Mucosa of rectum (tissue), 2 donors: ENCODE data around the gene KIAA1549.

Source experiments
- H3K27ac ChIP-seq, 2 donors: one replicate each; pipeline ENCODE4 v1.7.0; 2013; ENCODE audit warnings: inconsistent platforms in 2 of 2, low read depth in 2 of 2, low read length in 2 of 2
- H3K27me3 ChIP-seq, 2 donors: one replicate each; pipeline ENCODE4 v1.7.0; 2013; ENCODE audit warnings: low read length in 2 of 2; ENCODE audit not compliant: control insufficient read depth in 2 of 2, insufficient read depth in 2 of 2
- H3K36me3 ChIP-seq, 2 donors: one replicate each; pipeline ENCODE4 v1.7.0; 2013; ENCODE audit warnings: low read length in 2 of 2; ENCODE audit not compliant: control insufficient read depth in 2 of 2, insufficient read depth in 2 of 2
- H3K4me1 ChIP-seq, 2 donors: one replicate each; pipeline ENCODE4 v1.7.0; 2013; ENCODE audit warnings: low read length in 2 of 2, mild to moderate bottlenecking in 1 of 2; ENCODE audit not compliant: control insufficient read depth in 2 of 2, insufficient read depth in 2 of 2
- H3K4me3 ChIP-seq, 2 donors: one replicate each; pipeline ENCODE4 v1.7.0; 2013; ENCODE audit warnings: low read length in 2 of 2
- H3K9ac ChIP-seq, 2 donors: one replicate each; pipeline ENCODE4 v1.7.0; 2013; ENCODE audit warnings: low read length in 2 of 2, low read depth in 1 of 2, mild to moderate bottlenecking in 1 of 2
- H3K9me3 ChIP-seq, 2 donors: one replicate each; pipeline ENCODE4 v1.7.0; 2013; ENCODE audit warnings: low read length in 2 of 2; ENCODE audit not compliant: control insufficient read depth in 2 of 2
- donor health status: healthy.
- donor health status: Normal muscosa, but diverticular disease.

The KIAA1549 gene

GRCh38 chr7:138864667-138865066 is 116.5 kb downstream of the KIAA1549 start:
- H3K4me1 ChIP-seq = no peaks in the 10 kb centered on the region
- H3K9me3 ChIP-seq = no peaks in the 10 kb centered on the region
- no peak overlapping the region for H3K27ac ChIP-seq
- H3K9ac ChIP-seq = no peak overlapping the region
- H3K4me3 ChIP-seq = no peak overlapping the region
- H3K27me3 ChIP-seq = no peaks in the 10 kb centered on the region
- H3K36me3 ChIP-seq = no peaks in the 10 kb centered on the region

DNA sequence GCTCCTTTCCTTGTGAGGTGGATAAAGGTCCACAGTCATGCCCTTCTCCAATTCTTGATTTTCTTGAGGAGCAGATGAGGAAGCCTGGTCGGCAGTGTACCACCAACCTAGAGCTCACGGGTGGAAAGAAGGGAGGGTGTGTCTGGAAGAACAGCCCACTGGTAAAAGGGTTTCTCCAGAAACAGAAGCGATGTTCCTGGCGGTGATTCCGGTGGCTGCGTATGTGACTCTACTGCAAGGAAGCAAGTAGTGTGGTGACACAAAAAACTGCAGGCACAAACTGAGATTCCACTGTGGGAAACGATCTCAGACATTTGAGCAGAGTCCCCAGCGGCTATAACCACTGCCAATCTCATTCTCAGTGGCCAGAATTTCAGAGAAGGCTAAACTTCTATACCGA is 117.3 kb downstream of the KIAA1549 start:
- Histone ChIP-seq H3K27ac (no peak overlapping the region), H3K36me3 (no peaks in the 10 kb centered on the region), H3K4me1 (no peaks in the 10 kb centered on the region), H3K9ac (no peak overlapping the region), H3K4me3 (no peak overlapping the region), H3K9me3 (no peaks in the 10 kb centered on the region), H3K27me3 (no peaks in the 10 kb centered on the region)

- Histone ChIP-seq H3K4me3 (no peak overlapping the region), H3K27ac (no peak overlapping the region), H3K4me1 (no peaks in the 10 kb centered on the region), H3K36me3 (no peaks in the 10 kb centered on the region), H3K9ac (no peak overlapping the region), H3K27me3 (no peaks in the 10 kb centered on the region), H3K9me3 (no peaks in the 10 kb centered on the region)
Measured at GRCh38 chr7:138861051-138861450, 120.1 kb downstream of the KIAA1549 start.

DNA sequence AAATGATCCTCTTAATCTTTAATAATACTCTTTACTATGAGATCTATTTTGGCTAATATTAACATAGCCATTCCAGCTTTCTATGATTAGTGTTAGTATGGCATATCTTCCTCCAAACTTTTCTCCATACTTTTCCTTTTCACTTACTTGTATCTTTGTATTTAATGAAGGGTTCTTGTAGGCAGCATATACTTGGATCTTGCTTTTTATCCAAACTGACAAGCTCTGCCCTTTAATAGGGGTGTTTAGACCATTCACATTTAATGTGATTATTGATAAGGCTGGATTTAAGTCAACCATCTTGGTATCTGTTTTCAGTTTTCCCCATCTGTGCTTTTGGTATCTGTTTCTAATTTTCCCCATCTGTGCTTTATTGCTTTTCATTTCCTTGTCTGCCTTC is 123.5 kb downstream of the KIAA1549 start:
- Histone ChIP-seq H3K9me3 (no peaks in the 10 kb centered on the region), H3K36me3 (no peaks in the 10 kb centered on the region), H3K27ac (no peak overlapping the region), H3K4me3 (no peak overlapping the region), H3K27me3 (no peaks in the 10 kb centered on the region), H3K4me1 (no peaks in the 10 kb centered on the region), H3K9ac (no peak overlapping the region)

DNA sequence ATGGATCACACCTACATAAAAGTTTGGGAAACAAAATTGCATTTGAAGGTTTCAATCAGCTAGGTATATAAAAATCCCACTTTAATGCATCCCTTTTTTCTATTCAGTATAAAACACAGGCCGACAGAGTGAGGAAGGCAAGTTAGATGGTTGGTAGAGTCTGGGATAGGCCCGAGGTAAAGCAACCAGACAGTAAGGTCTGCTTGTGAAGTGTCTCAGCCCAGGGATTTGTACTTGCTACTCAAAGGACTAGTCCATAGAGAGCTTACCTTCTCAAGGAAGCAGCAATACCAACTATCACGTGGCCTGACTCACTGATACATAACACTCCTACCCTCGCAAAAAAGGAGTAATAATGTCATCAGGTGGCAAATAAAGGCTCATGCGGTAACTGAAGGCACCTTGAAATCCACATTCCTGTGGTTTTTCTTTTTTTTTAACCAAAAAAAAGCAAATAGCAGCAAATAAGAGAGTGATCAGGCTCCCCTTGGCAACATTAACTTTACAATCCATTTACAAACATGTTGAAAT is 127.0 kb downstream of the KIAA1549 start:
- no peaks in the 10 kb centered on the region for H3K9me3 ChIP-seq
- H3K4me1 ChIP-seq = no peaks in the 10 kb centered on the region
- H3K27ac ChIP-seq = no peak overlapping the region
- H3K4me3 ChIP-seq = no peak overlapping the region
- no peaks in the 10 kb centered on the region for H3K27me3 ChIP-seq
- no peaks in the 10 kb centered on the region for H3K36me3 ChIP-seq
- no peak overlapping the region for H3K9ac ChIP-seq

GRCh38 chr7:138853448-138853847 is 127.7 kb downstream of the KIAA1549 start:
- H3K27ac ChIP-seq = no peak overlapping the region
- no peaks in the 10 kb centered on the region for H3K36me3 ChIP-seq
- no peaks in the 10 kb centered on the region for H3K27me3 ChIP-seq
- no peak overlapping the region for H3K9ac ChIP-seq
- no peaks in the 10 kb centered on the region for H3K4me1 ChIP-seq
- H3K4me3 ChIP-seq = no peak overlapping the region
- H3K9me3 ChIP-seq = no peaks in the 10 kb centered on the region

DNA sequence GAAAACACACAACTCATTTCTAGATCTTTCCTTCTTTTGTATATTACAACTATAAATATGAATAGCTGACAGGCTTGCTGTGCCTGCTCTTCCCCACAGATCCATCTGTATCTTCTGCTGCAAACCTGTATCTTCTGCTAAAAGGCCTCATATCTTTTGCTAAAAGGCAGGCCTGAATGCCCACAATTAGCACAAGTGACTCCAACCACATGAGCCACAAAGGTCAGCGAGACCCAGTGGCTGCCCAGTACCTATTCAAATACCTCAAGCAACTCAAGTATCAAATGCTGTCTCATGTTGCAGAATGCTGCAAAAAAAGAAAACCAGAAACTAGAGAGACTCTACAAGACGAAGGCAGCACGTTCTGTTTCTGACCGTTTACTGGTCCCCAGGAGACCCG is 128.7 kb downstream of the KIAA1549 start:
- Histone ChIP-seq H3K9me3 (no peaks in the 10 kb centered on the region), H3K4me3 (no peak overlapping the region), H3K9ac (no peak overlapping the region), H3K4me1 (no peaks in the 10 kb centered on the region), H3K27me3 (no peaks in the 10 kb centered on the region), H3K27ac (no peak overlapping the region), H3K36me3 (no peaks in the 10 kb centered on the region)

- H3K27me3 ChIP-seq = no peaks in the 10 kb centered on the region
- no peaks in the 10 kb centered on the region for H3K36me3 ChIP-seq
- H3K9ac ChIP-seq = no peak overlapping the region
- H3K4me1 ChIP-seq = no peaks in the 10 kb centered on the region
- no peak overlapping the region for H3K4me3 ChIP-seq
- no peak overlapping the region for H3K27ac ChIP-seq
- H3K9me3 ChIP-seq = no peaks in the 10 kb centered on the region
Measured at GRCh38 chr7:138849701-138850100, 131.5 kb downstream of the KIAA1549 start.

- Histone ChIP-seq H3K9ac (no peak overlapping the region), H3K36me3 (no peaks in the 10 kb centered on the region), H3K4me3 (no peak overlapping the region), H3K9me3 (no peaks in the 10 kb centered on the region), H3K27me3 (no peaks in the 10 kb centered on the region), H3K27ac (no peak overlapping the region), H3K4me1 (no peaks in the 10 kb centered on the region)
Measured at GRCh38 chr7:138848056-138848980, 132.9 kb downstream of the KIAA1549 start.

DNA sequence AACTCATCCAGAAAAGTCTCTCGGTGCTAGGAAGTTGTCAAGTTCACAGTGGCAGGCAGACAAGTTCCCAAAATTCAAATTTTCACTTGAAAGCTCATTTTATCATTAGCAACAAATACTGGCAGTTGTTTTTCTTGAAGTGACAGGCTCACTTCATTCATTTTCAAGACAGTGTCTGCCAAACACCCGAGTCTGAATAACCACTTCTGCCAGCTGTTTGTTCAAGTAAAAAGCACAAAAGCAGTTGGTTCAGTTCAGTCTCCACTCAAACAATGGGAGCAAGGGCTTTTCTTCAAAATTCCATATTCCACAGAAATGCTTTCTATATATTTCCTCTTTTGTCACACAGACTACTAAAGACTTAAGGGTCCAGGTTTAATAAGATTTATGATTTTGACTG is 135.5 kb downstream of the KIAA1549 start:
- H3K27me3 ChIP-seq = no peaks in the 10 kb centered on the region
- no peak overlapping the region for H3K4me3 ChIP-seq
- H3K27ac ChIP-seq = no peak overlapping the region
- H3K36me3 ChIP-seq = no peaks in the 10 kb centered on the region
- no peaks in the 10 kb centered on the region for H3K4me1 ChIP-seq
- no peaks in the 10 kb centered on the region for H3K9me3 ChIP-seq
- H3K9ac ChIP-seq = no peak overlapping the region
